Psoas muscle (tissue), 8 donors: ENCODE measurements around the gene DNAJB12. TPM values are rescaled to one million over a fixed set of nuclear protein-coding genes. Genes with fewer than 3 reads are reported as not detected.

Experiments used
- ATAC-seq, 4 donors: fragments of 200-7000 bp; cut with Tn5 transposase; one replicate each; pipeline ENCODE4 v1.9.1; 2020; ENCODE audit warnings: moderate library complexity in 3 of 4, mild to moderate bottlenecking in 2 of 4
- DNase-seq, 2 donors: peaks; one replicate each; pipeline ENCODE4 v3.0.0-alpha.2; 2020
- H3K27ac ChIP-seq: fragments of 200-600 bp; one replicate; pipeline ENCODE4 v1.8.0; 2022
- H3K27me3 ChIP-seq, 3 donors: fragments of 200-600 bp in 1 of 3; one replicate each; pipeline versions ENCODE4 v1.6.1 to v1.8.0; 2013 to 2022; ENCODE audit warnings: low read length in 2 of 3, mild to moderate bottlenecking in 2 of 3, moderate library complexity in 1 of 3; ENCODE audit not compliant: insufficient read depth in 3 of 3
- H3K36me3 ChIP-seq, 2 donors: fragments of 200-600 bp in 1 of 2; one replicate each; pipeline versions ENCODE4 v1.6.1 to v1.8.0; 2013 to 2022; ENCODE audit warnings: low read depth in 1 of 2, mild to moderate bottlenecking in 1 of 2, moderate library complexity in 1 of 2; ENCODE audit not compliant: insufficient read depth in 1 of 2
- H3K4me1 ChIP-seq: fragments of 200-600 bp; one replicate; pipeline ENCODE4 v1.8.0; 2022
- H3K4me3 ChIP-seq: fragments of 200-600 bp; one replicate; pipeline ENCODE4 v1.8.0; 2022; ENCODE audit warnings: mild to moderate bottlenecking
- H3K9me3 ChIP-seq: fragments of 200-600 bp; one replicate; pipeline ENCODE4 v1.8.0; 2022
- WGBS, 3 donors: extraction: QIAGEN DNeasy Blood & Tissue Kit; methylation state at CpG; one replicate each; pipeline versions ENCODE4 v1.1.6 to v1.1.7; 2013; 5-methylcytosine and 5-hydroxymethylcytosine counted together
- intact Hi-C, 2 donors: fragments of 100-400 bp; cut with DNase I; formaldehyde crosslinking; loops; one replicate each; pipeline versions ENCODE4 v1.11.0 to v1.14.2; 2022
- polyA plus RNA-seq, 3 donors: library from polyadenylated mRNA; stranded (reverse); fragments of 200-250 nt; gene quantifications; one replicate each; pipeline ENCODE4 v1.2.3, GENCODE V29; 2013
- total RNA-seq, 4 donors: library from RNA; stranded (reverse); fragmentation: NEBNext Ultra II Directional in 2 of 4; extraction: Animal tissue kit (Norgen Biotek cat#: 25700) in 2 of 4; gene quantifications; one replicate each; pipeline versions ENCODE4 v1.2.1 to v1.2.4, GENCODE V29; 2021 to 2023
- TF ChIP-seq, protein P1 (sequence below): fragments of 200-600 bp; IDR thresholded peaks from one replicate; pipeline ENCODE4 v1.8.0; 2022; ENCODE audit warnings: antibody characterized with exemption
- donor health status: healthy with polysubstance abuse.
- donor health status: DM: no; HTN: no; CAD: no; lungs with moderate emphysema.
- donor health status: Bipolar disorder and iron deficiency.
- donor health status: healthy.
- donor health status: DM: yes; HTN: yes; CAD: no.
- donor health status: DM: no; HTN: no; CAD: no.
- donor health status: DM: no; HTN: no; CAD: no.
- donor health status: DM: yes; HTN: yes; CAD: no.

DNAJB12 gene
- total and polyA plus RNA-seq, 7 donors, result 22.1 to 38.7 (median 24.9) TPM

DNA sequence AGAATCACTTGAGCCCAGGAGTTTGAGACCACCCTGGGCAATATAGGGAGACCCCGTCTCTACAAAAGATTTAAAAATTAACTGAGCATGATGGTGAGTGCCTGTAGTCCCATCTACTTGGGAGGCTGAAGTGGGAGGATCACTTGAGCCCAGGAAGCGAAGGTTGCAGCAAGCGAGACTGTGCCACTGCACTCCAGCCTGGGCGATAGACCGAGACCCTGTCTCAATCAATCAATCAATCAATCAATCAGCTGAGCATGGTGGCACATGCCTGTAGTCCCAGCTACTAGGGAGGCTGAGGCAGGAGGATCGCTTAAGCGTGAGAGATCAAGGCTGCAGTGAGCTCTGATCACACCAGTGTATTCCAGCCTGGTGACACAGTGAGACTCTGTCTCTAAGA is 40.5 kb downstream of the DNAJB12 start:
- peaks cover 54% of the 10 kb centered on the region for H3K4me1 ChIP-seq
- no peak overlapping the region for H3K4me3 ChIP-seq
- TF ChIP-seq, protein P1, sequence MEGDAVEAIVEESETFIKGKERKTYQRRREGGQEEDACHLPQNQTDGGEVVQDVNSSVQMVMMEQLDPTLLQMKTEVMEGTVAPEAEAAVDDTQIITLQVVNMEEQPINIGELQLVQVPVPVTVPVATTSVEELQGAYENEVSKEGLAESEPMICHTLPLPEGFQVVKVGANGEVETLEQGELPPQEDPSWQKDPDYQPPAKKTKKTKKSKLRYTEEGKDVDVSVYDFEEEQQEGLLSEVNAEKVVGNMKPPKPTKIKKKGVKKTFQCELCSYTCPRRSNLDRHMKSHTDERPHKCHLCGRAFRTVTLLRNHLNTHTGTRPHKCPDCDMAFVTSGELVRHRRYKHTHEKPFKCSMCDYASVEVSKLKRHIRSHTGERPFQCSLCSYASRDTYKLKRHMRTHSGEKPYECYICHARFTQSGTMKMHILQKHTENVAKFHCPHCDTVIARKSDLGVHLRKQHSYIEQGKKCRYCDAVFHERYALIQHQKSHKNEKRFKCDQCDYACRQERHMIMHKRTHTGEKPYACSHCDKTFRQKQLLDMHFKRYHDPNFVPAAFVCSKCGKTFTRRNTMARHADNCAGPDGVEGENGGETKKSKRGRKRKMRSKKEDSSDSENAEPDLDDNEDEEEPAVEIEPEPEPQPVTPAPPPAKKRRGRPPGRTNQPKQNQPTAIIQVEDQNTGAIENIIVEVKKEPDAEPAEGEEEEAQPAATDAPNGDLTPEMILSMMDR, result no peak
- WGBS, 3 donors, result 95 to 99% (median 98%) methylated on average over 7 of the region's 7 CpGs
- H3K27ac ChIP-seq, result no peak overlapping the region
- intact Hi-C loops, result loop anchor here in 1 of 2 donors (10.0 kb wide), 1 partner anchor 79 kb away; no protein-coding TSS in a partner anchor
- no peaks in the 10 kb centered on the region for H3K27me3 ChIP-seq
- DNase-seq (no peak), ATAC-seq (no peak)
- no peaks in the 10 kb centered on the region for H3K9me3 ChIP-seq
- no peaks in the 10 kb centered on the region for H3K36me3 ChIP-seq

DNA sequence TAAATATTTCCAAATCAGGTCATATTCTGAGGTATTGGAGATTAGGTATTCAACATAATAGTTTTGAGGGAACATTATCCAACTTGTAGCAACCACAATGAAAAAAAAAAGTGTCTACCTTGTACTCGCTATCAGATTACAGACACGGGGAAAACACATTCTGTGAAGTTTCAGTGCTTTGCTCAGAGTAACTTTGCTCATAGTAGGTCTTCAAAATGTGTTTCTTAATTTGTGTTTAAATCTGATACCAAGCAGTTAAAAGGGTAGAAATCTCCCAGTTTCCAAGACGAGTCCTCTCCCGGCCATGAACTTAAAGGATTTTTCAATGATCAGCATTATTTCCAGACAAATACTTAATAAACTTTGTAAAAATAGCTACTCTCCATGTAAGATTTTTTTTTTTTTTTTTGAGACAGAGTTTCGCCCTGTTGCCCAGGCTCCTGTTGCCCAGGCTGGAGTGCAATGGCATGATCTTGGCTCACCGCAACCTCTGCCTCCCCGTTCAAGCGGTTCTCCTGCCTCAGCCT is 41.8 kb downstream of the DNAJB12 start:
- H3K4me3 ChIP-seq, result no peak overlapping the region
- no peak for ATAC-seq
- H3K27ac ChIP-seq, result no peak overlapping the region
- intact Hi-C loops, result loop anchor here in 1 of 2 donors (10.0 kb wide), 1 partner anchor 78 kb away; no protein-coding TSS in a partner anchor
- H3K36me3 ChIP-seq, result no peaks in the 10 kb centered on the region
- no peaks in the 10 kb centered on the region for H3K27me3 ChIP-seq
- H3K4me1 ChIP-seq, result peaks cover 62% of the 10 kb centered on the region
- no peak for DNase-seq
- TF ChIP-seq, protein P1, result no peak
- WGBS, 3 donors, result 93 to 95% (median 95%) methylated on average over 8 of the region's 8 CpGs
- no peaks in the 10 kb centered on the region for H3K9me3 ChIP-seq

DNA sequence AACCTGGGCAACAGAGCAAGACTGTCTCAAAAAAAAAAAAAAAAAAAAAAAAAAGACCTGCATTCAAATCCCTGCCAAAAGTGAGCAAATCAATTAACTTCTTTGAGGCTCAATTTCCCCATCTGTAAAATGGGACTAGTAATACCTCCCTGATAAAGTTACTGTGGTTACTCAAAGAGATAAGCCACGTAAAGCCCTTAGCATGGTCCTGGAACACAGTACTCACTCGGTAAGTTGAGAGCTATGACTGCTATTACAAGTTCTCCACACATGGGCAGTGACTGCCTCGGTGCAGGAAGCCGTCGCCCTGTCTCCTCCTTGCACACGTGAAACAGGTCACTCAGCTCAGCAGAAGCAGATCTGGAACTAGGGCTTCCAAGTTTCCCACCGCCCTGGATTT is 43.1 kb downstream of the DNAJB12 start:
- Histone ChIP-seq H3K36me3 (no peaks in the 10 kb centered on the region), H3K4me1 (peaks cover 65% of the 10 kb centered on the region), H3K4me3 (no peak overlapping the region), H3K9me3 (no peaks in the 10 kb centered on the region), H3K27ac (peak overlapping the region; percentile 5), H3K27me3 (no peaks in the 10 kb centered on the region)
- TF ChIP-seq, protein P1, result no peak
- WGBS, 3 donors, result 43 to 76% (median 58%) methylated on average over 7 of the region's 7 CpGs
- DNase-seq (peak in 1 of 2 donors; percentile 23), ATAC-seq (no peak)
- intact Hi-C loops, result loop anchor here in 1 of 2 donors (10.0 kb wide), 1 partner anchor 77 kb away; no protein-coding TSS in a partner anchor

DNA sequence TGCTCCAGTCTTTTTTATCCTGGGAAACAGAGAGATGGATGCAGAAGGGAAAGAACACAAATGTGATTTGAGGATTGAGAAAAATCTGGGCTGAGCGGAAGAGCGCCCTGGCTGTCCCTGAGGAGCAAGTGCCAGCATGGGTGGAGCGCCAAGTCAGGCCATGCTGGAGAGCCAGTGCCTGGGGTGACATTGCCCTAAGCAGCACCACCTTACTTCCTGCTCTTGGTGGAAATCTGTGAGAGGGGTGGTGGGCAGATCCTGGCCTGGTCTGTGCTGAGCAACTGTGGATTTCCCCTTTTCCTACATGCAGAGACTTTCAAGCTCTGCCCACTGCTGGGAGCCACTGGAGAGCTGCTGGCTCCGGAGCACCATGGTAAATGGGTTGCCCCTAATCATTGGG is 44.1 kb downstream of the DNAJB12 start:
- Histone ChIP-seq H3K9me3 (no peaks in the 10 kb centered on the region), H3K4me1 (peaks cover 62% of the 10 kb centered on the region), H3K4me3 (no peak overlapping the region), H3K27ac (peak overlapping the region; percentile 91), H3K36me3 (no peaks in the 10 kb centered on the region), H3K27me3 (no peaks in the 10 kb centered on the region)
- intact Hi-C loops, result loop anchor here in 1 of 2 donors (10.0 kb wide), 1 partner anchor 76 kb away; no protein-coding TSS in a partner anchor
- TF ChIP-seq, protein P1, result no peak
- ATAC-seq (peak; percentile 34 to 60 (median 48)), DNase-seq (peak in 1 of 2 donors; percentile 77)
- 36 to 45% (median 42%) methylated on average over 4 of the region's 4 CpGs for WGBS, 3 donors
